ENCODE data around the gene RAB40C.

GRCh38 chr16:598823-599739, 9.2 kb downstream of the RAB40C start:
- TF ChIP-seq EP300 (IDR thresholded peaks at IDR 0.05) (no peak), CTCF (IDR thresholded peaks at IDR 0.05) (no peak), POLR2A (IDR thresholded peaks at IDR 0.05) (no peak)
